Nephron progenitor cell (in vitro differentiated cells): ENCODE results near the gene THOP1.

ENCODE experiments used
- DNase-seq: peaks from one replicate; pipeline ENCODE4 v3.0.0; 2021
- H3K27ac Mint-ChIP-seq: 2 replicates; pipeline ENCODE4 v1.8.0; 2021; ENCODE audit warnings: mild to moderate bottlenecking, moderate library complexity, mixed read lengths
- H3K27me3 Mint-ChIP-seq: 2 replicates; pipeline ENCODE4 v1.8.0; 2021; ENCODE audit warnings: mild to moderate bottlenecking, low read depth, mixed read lengths; ENCODE audit not compliant: poor library complexity
- H3K36me3 Mint-ChIP-seq: 2 replicates; pipeline ENCODE4 v1.8.0; 2021; ENCODE audit warnings: low read depth, mixed read lengths
- H3K4me1 Mint-ChIP-seq: 2 replicates; pipeline ENCODE4 v1.8.0; 2021; ENCODE audit warnings: mixed read lengths
- H3K4me3 Mint-ChIP-seq: 2 replicates; pipeline ENCODE4 v1.8.0; 2021; ENCODE audit warnings: mild to moderate bottlenecking, moderate library complexity, mixed read lengths
- H3K9me3 Mint-ChIP-seq: 2 replicates; pipeline ENCODE4 v1.8.0; 2021; ENCODE audit warnings: mild to moderate bottlenecking, moderate library complexity, mixed read lengths
- TF ChIP-seq, protein P1 (sequence below): fragments of 200-600 bp; sonication (generic); IDR thresholded peaks from 2 replicates; pipeline ENCODE4 v1.5.0; 2021; ENCODE audit warnings: antibody characterized with exemption

Gene THOP1

GRCh38 chr19:2764945-2765344 lies 20.4 kb upstream of the THOP1 start:
- no peak overlapping the region for H3K4me3 Mint-ChIP-seq
- H3K27ac Mint-ChIP-seq = no peak overlapping the region
- peaks cover 5% of the 10 kb centered on the region for H3K36me3 Mint-ChIP-seq
- no peaks in the 10 kb centered on the region for H3K9me3 Mint-ChIP-seq
- no peak for DNase-seq
- no peaks in the 10 kb centered on the region for H3K27me3 Mint-ChIP-seq
- no peaks in the 10 kb centered on the region for H3K4me1 Mint-ChIP-seq
- TF ChIP-seq, protein P1, sequence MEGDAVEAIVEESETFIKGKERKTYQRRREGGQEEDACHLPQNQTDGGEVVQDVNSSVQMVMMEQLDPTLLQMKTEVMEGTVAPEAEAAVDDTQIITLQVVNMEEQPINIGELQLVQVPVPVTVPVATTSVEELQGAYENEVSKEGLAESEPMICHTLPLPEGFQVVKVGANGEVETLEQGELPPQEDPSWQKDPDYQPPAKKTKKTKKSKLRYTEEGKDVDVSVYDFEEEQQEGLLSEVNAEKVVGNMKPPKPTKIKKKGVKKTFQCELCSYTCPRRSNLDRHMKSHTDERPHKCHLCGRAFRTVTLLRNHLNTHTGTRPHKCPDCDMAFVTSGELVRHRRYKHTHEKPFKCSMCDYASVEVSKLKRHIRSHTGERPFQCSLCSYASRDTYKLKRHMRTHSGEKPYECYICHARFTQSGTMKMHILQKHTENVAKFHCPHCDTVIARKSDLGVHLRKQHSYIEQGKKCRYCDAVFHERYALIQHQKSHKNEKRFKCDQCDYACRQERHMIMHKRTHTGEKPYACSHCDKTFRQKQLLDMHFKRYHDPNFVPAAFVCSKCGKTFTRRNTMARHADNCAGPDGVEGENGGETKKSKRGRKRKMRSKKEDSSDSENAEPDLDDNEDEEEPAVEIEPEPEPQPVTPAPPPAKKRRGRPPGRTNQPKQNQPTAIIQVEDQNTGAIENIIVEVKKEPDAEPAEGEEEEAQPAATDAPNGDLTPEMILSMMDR = no peak

- no peak for DNase-seq
- Mint-ChIP-seq H3K36me3 (peaks cover 4% of the 10 kb centered on the region), H3K4me3 (no peak overlapping the region), H3K27me3 (no peaks in the 10 kb centered on the region), H3K9me3 (no peaks in the 10 kb centered on the region), H3K27ac (no peak overlapping the region), H3K4me1 (no peaks in the 10 kb centered on the region)
- TF ChIP-seq, protein P1 = no peak
These were observed 19.9 kb upstream of the THOP1 start for GRCh38 chr19:2765376-2765775.

GRCh38 chr19:2766594-2767372 lies 18.5 kb upstream of the THOP1 start:
- Mint-ChIP-seq H3K27ac (no peak overlapping the region), H3K4me1 (no peaks in the 10 kb centered on the region), H3K27me3 (no peaks in the 10 kb centered on the region), H3K4me3 (no peak overlapping the region), H3K36me3 (peaks cover 4% of the 10 kb centered on the region), H3K9me3 (no peaks in the 10 kb centered on the region)
- no peak for DNase-seq
- TF ChIP-seq, protein P1 = no peak

DNA sequence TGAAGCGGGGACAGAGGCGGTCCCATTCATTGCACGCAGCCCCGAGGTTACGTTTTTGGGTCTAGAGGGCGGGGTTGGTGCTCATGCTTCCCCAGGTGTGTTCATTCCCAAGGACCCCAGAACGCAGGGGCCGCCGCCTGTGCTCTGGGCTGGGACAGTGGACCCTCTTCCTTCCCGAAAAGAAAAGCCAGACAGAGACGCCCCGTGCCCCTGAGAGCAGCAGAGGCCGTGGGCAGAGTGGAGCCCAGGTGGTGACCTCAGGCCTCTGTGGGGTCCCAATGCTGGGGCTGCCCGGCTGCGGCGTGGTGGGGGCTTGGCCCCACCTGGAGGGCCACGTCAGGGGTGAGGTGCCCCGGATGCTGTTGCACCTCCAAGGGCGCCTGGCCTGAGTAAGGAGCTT lies 17.6 kb upstream of the THOP1 start:
- no peaks in the 10 kb centered on the region for H3K27me3 Mint-ChIP-seq
- no peak overlapping the region for H3K4me3 Mint-ChIP-seq
- H3K9me3 Mint-ChIP-seq = no peaks in the 10 kb centered on the region
- H3K27ac Mint-ChIP-seq = no peak overlapping the region
- H3K4me1 Mint-ChIP-seq = no peaks in the 10 kb centered on the region
- TF ChIP-seq, protein P1 = no peak
- no peak for DNase-seq
- H3K36me3 Mint-ChIP-seq = peaks cover 8% of the 10 kb centered on the region

DNA sequence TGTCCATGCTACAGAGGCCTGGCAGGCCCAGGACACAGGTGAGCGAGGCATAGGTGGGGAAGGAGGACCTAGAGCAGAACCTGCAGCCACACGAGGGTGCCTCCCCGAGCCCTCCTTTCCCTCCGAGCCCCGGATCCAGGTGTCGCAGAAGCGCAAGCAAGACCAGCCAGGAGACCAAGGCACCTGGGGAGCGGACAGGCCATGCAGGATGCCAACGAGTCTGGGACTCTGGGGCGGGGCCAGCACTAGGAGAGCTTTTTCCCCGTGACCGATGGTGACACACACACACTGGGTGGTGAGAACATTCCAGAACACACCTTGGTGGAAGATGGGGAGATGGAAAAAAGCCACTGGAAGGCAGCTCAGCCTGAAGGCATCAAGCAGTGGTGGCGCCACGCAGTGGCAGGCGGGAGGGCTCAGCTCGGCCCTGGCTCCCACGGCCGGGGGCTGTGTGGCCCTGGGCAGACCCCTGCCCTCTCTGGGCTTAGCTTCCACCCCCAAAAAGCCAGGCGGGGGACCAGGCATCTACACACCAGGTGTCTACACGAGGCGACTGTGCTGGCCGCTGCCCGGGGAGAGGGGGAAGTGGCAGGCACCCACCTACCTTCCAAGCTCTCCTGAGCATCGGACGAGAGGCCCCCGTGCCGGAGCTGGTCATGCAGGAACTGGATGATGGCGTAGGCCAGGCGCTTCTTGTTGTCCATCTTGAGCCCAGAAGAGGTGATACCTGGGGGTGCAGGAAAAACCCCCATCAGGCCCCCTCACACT lies 16.8 kb upstream of the THOP1 start:
- Mint-ChIP-seq H3K9me3 (no peaks in the 10 kb centered on the region), H3K4me1 (no peaks in the 10 kb centered on the region), H3K27ac (no peak overlapping the region), H3K36me3 (peaks cover 8% of the 10 kb centered on the region), H3K27me3 (no peaks in the 10 kb centered on the region), H3K4me3 (no peak overlapping the region)
- TF ChIP-seq, protein P1 = no peak
- DNase-seq = no peak
